ENCODE measurements around the gene DUS2.

- peak; percentile 83 to 89 (median 84) for TF ChIP-seq CTCF (optimal IDR thresholded peaks at IDR 0.05 in 1 of 3, IDR thresholded peaks at IDR 0.05 in 1 of 3, conservative IDR thresholded peaks at IDR 0.05 in 1 of 3; ENCODE audit: extremely low read depth in 1 of 3, insufficient read depth in 2 of 3, low read length in 3 of 3)
- no peak for TF ChIP-seq EZH2 (IDR thresholded peaks at IDR 0.05; ENCODE audit: low read length)
Observed at GRCh38 chr16:68064791-68065365, 41.8 kb downstream of the DUS2 start.
